ENCODE results near the gene E2F4. TPM values are rescaled to one million over a fixed set of nuclear protein-coding genes. Genes with fewer than 3 reads are reported as not detected.

Gene E2F4
- total RNA-seq, 1 donor from 2014 or later, result 43.4 TPM

GRCh38 chr16:67215706-67216105, 23.8 kb downstream of the E2F4 start:
- H3K27me3 Mint-ChIP-seq (ENCODE audit: unreplicated experiment), result no peaks in the 10 kb centered on the region
- H3K36me3 Mint-ChIP-seq (ENCODE audit: unreplicated experiment), result peaks cover 17% of the 10 kb centered on the region
- no peak overlapping the region for H3K4me3 Mint-ChIP-seq (ENCODE audit: unreplicated experiment)
- DNase-seq (ENCODE audit: extremely low spot score, unreplicated experiment), result no peak
- H3K27ac Mint-ChIP-seq (ENCODE audit: unreplicated experiment), result no peak overlapping the region
- H3K4me1 Mint-ChIP-seq (ENCODE audit: unreplicated experiment), result no peaks in the 10 kb centered on the region
- no peaks in the 10 kb centered on the region for H3K9me3 Mint-ChIP-seq (ENCODE audit: unreplicated experiment)
- TF ChIP-seq CTCF (IDR thresholded peaks at IDR 0.05), result no peak

- Mint-ChIP-seq H3K9me3 (ENCODE audit: unreplicated experiment) (no peaks in the 10 kb centered on the region), H3K36me3 (ENCODE audit: unreplicated experiment) (peaks cover 18% of the 10 kb centered on the region), H3K27me3 (ENCODE audit: unreplicated experiment) (no peaks in the 10 kb centered on the region), H3K4me1 (ENCODE audit: unreplicated experiment) (no peaks in the 10 kb centered on the region), H3K27ac (ENCODE audit: unreplicated experiment) (no peak overlapping the region), H3K4me3 (ENCODE audit: unreplicated experiment) (no peak overlapping the region)
- no peak for DNase-seq (ENCODE audit: extremely low spot score, unreplicated experiment)
- no peak for TF ChIP-seq CTCF (IDR thresholded peaks at IDR 0.05)
Observed at GRCh38 chr16:67216612-67217490, 24.9 kb downstream of the E2F4 start.

- H3K36me3 Mint-ChIP-seq (ENCODE audit: unreplicated experiment), result peaks cover 10% of the 10 kb centered on the region
- H3K27me3 Mint-ChIP-seq (ENCODE audit: unreplicated experiment), result no peaks in the 10 kb centered on the region
- no peak for TF ChIP-seq CTCF (IDR thresholded peaks at IDR 0.05)
- no peak for DNase-seq (ENCODE audit: extremely low spot score, unreplicated experiment)
- H3K4me1 Mint-ChIP-seq (ENCODE audit: unreplicated experiment), result peaks cover 31% of the 10 kb centered on the region
- no peak overlapping the region for H3K4me3 Mint-ChIP-seq (ENCODE audit: unreplicated experiment)
- H3K27ac Mint-ChIP-seq (ENCODE audit: unreplicated experiment), result no peak overlapping the region
- H3K9me3 Mint-ChIP-seq (ENCODE audit: unreplicated experiment), result no peaks in the 10 kb centered on the region
Observed at GRCh38 chr16:67223992-67224391, 32.0 kb downstream of the E2F4 start.

GRCh38 chr16:67226295-67226803, 34.4 kb downstream of the E2F4 start:
- H3K4me3 Mint-ChIP-seq (ENCODE audit: unreplicated experiment), result peak overlapping the region; percentile 100
- peaks cover 20% of the 10 kb centered on the region for H3K36me3 Mint-ChIP-seq (ENCODE audit: unreplicated experiment)

More at GRCh38 chr16:67226295-67226803, 34.4 kb downstream of the E2F4 start:
- DNase-seq (ENCODE audit: extremely low spot score, unreplicated experiment), result no peak
- Mint-ChIP-seq H3K9me3 (ENCODE audit: unreplicated experiment) (no peaks in the 10 kb centered on the region), H3K27ac (ENCODE audit: unreplicated experiment) (peak overlapping the region; percentile 99), H3K4me1 (ENCODE audit: unreplicated experiment) (peaks cover 31% of the 10 kb centered on the region), H3K27me3 (ENCODE audit: unreplicated experiment) (no peaks in the 10 kb centered on the region)
- no peak for TF ChIP-seq CTCF (IDR thresholded peaks at IDR 0.05)

Data from osteocyte (in vitro differentiated cells).